Stimulated activated CD8-positive, alpha-beta memory T cell treated with anti-CD3 and anti-CD28 coated beads, Interleukin-12 subunit alpha, Interleukin-12 subunit beta, amount 100 ng/mL, for 4 hours (primary cell): ENCODE data around the gene TENT4B.
"Not testable (repeated sequence)": the region's sequence is repeated elsewhere in the genome, so short reads cannot be mapped to it uniquely, and the experiment has no call there.

ENCODE experiments used
- DNase-seq: peaks from one replicate; pipeline ENCODE4 v3.0.0-alpha.2; 2020; ENCODE audit warnings: low read depth

The TENT4B gene

DNA sequence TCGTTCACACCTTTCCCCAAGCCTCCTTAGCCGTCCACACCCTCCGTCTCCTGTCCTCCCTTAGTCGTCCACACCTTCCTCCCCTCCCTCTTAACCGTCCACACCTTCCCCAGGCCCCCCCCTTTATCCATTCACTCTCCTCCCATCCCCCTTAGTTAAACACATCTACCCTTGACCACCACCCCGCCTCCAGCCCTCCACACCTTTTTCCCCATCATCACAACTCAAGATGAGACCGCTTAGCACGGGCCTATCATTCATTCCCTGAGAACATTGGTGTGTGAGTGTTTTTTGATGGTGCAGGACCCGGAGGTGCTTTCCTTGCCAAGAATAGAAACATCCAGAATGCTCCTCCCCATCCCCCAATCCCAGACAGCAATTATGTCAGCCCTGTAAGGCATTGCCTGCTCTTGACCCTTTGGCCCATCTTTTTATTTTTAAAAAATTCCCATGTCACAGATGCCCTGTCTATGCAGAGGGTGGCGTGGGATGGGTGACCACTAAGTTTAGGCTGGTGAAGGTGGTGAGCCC, 1.4 kb downstream of the TENT4B start:
- DNase-seq = no peak

DNA sequence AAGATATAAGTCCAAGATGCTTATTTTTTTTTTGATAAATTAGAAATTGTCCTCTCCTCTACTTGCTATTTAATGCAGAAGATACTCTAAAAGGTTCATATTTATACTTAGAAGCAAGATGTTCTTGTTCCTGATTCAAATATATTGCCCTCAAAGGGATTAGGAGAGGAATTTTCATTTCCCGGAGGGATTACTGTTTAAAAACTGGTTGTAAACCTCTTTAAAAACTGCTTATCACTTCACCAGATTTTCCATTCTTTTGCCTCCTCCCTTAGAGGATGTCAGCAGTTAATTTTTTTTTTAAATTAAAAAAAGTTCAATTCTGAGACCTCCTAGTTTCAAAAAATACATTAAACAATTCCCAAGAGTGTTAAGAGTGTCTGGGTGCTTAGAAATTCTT, 2.8 kb downstream of the TENT4B start:
- no peak for DNase-seq

DNA sequence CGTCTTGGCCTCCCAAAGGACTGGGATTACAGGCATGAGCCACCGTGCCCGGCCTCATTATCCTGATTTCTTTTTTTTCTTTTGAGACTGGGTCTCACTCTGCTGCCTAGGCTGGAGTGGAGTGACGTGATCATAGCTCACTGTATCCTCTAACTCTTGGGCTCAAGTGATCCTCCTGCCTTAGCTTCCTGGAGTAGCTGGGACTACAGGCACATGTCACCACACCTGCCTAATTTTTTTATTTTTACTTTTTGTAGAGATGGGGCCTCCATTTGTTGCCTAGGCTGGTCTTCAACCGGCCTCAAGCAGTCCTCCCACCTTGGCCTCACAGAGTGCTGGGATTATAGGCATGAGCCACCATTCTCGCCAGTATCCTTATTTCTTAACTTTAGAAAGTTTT, 3.5 kb downstream of the TENT4B start:
- no peak for DNase-seq

DNA sequence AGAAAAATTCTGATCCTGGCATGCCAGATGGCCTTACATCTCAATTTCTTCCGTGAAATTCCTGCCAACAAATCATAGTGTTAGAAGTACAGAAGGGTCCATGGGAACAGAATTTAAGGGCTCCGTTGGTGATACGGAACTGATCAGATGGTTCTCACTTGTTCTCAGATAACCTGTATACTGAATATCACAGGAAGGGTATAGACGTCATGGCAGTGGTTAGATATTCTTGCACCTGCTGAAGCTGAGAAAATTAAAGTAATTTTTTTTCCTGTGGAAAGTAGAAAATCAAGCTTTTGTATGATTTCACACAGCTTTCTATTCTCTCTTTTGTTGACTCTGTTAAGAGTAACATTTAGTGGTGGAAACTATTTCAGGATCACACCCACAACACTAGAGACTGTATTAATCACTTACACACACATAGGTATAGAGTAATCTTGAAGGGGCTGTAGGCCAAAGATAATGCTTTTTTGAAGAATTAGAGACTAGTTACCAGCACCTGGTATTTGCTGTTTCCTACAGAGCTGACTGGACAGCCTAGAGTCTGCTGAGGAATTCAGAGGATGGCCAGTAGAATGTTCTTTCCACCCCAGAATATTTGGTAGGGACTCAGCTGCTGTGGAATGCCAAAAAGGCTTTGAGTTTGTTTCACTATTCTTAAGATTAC, 7.5 kb downstream of the TENT4B start:
- no peak for DNase-seq

DNA sequence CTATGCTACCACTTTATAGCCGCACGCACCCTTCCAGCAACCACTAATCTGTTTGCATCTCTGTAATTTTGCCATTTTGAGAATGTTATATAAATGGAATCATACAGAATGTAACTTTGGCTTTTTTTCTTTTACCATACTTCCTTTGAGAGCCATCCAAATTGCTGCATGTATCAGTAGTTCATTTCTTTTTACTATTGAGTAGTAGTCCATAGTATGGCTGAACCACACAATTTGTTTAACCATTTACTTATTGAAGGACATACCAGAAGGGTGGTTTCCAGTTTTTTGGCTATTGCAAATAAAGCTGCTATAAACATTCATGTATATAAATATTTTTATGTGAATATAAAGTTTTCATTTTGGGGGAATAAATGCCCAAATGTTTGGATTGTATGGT, 8.8 kb downstream of the TENT4B start:
- no peak for DNase-seq

DNA sequence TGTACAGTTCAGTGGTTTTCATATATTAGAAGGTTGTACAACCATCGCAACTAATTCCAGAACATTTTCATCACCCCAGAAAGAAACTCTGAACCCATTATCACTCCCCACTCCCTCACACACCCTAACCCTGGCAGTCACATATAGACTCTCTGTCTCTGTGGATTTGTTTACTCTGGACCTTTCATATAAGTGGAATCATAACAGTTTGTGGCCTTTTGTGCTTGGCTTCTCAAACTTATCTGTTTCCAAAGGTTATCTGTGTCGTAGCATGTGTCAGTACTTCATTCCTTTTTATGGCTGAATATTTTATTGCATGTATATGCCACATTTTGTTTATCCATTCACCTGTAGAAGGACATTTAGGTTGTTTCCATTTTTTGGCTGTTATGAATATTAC, 12.4 kb downstream of the TENT4B start:
- DNase-seq = no peak

DNA sequence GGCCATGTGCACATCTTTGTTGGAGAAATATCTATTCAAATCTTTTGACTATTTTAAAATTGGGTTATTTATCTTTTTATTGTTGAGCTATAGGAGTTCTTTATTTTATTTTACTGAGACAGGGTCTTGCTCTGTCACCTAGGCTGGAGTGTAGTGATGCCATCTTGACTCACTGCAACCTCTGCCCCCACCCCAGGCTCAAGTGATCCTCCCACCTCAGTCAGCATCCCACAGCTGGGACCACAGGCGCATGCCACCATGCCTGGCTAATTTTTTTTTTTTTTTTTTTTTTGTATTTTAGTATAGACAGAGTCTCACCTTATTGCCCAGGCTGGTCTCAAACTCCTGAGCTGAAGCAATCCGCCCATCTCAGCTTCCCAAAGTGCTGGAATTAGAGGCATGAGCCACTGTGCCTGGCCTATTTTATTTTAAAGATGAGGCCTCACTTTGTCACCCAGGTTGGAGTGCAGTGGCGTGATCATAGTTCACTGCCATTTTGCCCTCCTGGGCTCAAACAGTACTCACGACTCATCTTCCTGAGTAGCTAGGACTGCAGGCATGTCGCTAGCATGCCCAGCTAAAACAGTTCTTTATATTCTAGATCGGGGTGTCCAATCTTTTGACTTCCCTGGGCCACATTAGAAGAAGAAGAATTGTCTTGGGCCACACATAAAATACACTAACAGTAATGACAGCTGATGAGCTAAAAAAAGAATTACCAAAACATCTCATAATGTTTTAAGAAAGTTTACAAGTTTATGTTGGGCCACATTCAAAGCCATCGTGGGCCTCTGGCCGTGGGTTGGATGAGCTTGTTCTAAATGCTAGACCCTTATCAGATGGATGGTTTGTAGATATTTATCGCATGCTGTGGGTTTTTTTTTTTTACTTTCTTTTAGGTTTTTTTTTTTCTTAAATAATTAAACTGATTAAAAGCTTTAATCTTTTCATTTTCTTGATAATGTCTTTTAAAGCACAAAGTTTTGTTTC, 13.7 kb downstream of the TENT4B start:
- no peak for DNase-seq

DNA sequence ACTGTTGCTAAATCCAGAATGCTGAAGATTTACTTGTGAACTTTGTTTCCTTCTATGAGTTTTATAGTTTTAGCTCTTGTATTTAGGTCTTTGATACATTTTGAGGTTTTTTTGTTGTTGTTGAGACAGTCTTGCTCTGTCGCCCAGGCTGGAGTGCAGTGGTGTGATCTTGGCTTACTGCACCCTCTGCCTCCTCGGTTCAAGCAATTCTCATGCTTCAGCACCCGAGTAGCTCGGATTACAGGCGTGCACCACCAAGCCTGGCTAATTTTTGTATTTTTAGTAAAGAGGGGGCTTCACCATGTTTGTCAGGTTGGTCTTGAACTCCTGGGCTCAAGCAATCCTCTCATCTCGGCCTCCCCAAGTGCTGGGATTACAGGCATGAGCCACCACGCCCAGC, 14.4 kb downstream of the TENT4B start:
- DNase-seq = no peak

DNA sequence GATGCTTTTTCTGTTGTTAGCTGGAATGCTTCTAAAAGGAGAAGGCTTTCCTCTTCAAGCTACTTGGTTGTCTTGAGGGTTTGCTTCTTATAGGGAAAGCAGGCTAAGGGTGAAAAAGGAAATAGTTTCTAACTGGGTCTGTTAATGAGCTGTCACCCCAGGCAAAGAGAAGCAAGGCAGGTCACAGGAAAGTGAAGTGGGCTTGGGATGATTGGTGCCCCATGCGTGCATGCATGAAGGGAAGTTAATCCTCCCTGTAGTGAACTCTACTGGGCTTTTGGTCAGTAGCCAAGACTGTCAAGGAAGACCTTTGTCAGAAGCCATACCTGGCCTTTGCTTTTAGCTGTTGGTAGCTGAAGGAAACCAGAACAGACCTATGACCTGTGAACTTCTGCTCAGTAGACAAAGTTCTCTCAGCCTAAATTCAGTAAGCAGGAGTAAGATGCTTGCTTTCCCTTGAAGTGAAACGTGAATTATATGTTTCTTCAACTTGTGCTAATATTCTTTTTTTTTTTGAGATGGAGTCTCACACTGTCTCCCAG, 16.5 kb downstream of the TENT4B start:
- DNase-seq = no peak

DNA sequence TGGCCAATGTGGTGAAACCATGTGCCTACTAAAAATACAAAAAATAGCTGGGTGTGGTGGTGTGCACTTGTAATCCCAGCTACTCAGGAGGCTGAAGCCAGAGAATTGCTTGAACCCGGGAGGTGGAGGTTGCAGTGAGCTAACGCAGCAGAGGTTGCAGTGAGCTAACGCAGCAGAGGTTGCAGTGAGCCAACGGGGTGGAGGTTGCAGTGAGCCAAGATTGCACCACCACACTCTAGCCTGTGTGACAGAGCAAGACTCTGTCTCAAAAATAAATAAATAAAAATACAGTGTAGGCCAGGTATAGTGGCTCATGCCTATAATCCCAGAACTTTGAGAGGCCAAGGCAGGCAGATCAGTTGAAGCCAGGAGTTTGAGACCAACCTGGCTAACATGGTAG, 18.7 kb downstream of the TENT4B start:
- not testable (repeated sequence) for DNase-seq

DNA sequence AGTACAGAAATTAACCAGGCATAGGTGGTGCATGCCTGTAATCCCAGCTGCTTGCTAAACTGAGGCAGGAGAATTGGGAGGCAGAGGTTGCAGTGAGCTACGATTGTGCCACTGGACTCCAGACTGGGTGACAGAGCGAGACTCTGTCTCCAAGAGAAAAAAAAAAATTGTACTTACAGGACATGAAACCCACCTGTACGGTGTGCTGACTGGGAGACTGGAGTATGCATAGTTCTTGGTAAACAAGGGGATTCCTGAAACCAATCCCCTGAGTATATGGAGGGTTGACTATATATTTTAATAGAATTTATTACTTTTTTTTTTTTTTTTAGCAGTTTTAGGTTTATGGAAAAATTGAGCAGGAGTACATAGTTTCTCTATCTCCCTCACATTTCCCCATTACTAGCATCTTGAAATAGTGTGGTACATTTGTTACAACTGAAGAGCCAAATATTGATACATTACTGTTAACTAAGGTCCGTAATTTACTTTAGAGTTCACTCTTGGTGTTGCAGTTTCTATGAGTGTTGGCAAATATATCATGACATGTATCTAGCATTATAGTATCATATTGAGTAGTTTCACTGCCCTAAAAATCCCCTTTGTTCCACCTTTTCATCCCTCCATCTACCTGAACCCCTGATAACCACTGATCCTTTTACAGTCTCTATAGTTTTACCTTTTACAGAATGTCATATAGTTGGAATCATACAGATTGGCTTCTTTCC, 19.3 kb downstream of the TENT4B start:
- DNase-seq = no peak

DNA sequence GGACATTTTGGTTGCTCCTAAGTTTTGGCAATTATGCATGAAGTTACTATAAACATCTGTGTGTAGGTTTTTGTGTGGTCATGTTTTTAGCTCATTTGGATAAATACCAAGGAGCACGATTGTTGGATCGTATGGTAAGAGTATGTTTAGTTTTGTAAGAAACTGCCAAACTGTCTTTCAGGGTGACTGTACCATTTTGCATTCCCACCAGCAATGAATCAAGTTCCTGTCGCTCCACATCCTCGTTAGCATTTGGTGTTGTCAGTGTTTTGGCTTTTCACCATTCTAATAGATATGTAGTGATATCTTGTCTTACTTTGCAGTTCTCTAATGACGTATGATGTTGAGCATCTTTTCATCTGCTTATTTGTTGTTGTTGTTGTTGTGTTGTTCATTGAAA, 20.2 kb downstream of the TENT4B start:
- no peak for DNase-seq

DNA sequence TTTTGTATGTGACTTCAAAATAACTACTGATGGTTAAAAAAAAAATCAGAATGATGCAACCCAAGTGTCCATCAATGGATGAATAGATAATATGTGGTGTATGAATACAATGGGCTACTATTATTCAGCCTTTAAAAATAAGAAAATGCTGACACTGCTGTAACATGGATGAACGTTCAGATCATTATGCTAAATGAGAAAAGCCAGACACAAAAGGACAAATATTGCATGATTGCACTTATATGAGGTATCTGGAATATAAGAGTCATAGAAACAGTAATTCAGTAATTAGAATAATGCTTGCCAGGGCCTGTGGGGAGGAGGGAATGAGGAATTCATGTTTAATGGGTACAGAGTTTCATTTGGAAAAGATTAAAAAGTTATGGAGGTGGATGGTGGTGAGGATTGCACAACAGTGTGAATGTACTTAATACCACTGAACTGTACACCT, 25.4 kb downstream of the TENT4B start:
- no peak for DNase-seq

DNA sequence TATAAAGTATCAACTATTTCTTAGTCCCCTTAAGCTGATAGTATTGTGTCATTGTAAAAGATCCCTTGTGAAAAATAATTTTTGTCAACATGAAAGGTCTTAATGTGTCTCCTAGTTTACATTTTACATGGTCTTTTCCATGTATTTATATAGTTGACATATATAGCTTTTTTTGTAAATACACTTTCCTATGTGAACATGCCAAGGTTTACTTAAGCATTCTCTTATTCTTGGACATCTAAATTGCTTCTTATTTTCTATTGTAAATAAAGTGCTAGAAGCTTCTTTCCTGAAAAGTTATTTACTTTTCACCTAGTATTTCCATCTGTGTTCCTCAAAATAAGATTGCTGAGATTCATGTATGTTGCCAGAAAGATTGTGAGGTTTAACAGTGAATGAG, 29.3 kb downstream of the TENT4B start:
- DNase-seq = no peak

DNA sequence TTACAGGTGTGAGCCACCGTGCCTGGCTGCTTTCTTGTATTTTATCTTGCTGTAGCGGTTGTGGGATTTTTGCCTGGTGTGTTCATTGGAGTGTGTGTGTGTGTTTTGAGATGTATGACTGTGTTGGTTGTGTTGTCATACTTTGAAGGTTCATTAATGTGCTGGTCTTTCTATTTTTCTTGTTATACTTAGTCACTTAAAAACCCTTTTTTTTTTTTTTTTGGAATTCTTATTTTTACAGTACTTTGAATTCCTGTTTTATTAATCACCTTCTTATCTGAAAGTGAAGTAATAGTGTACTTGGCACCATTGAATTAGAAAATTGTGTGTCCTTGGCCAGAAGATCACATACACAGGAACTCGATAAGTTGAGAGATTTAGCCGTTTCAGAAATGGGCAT, 30.2 kb downstream of the TENT4B start:
- DNase-seq = no peak

DNA sequence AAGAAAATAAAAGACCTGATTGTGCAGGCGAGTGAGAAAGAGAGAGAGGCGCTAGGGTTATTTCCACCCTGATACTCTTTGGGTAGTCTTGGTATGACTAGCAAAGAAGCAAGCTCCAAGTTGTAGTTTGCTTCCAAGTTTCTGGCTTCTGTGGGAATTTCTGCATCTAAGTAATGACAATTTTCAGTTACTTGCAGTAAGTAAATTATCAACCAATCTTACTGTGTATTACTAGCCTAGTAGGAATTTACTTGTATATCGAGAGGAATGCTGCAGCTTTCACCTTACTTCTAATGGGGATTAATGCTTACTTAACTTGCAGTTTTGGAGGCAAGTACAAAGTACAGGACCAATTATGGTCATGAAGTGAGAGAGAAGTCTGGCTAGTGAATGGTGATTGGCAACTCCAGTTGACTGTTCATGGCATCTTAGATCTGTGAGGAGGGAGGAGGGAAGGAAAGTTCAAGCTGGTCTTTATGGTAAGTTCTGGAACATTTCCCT, 31.9 kb downstream of the TENT4B start:
- DNase-seq = no peak

DNA sequence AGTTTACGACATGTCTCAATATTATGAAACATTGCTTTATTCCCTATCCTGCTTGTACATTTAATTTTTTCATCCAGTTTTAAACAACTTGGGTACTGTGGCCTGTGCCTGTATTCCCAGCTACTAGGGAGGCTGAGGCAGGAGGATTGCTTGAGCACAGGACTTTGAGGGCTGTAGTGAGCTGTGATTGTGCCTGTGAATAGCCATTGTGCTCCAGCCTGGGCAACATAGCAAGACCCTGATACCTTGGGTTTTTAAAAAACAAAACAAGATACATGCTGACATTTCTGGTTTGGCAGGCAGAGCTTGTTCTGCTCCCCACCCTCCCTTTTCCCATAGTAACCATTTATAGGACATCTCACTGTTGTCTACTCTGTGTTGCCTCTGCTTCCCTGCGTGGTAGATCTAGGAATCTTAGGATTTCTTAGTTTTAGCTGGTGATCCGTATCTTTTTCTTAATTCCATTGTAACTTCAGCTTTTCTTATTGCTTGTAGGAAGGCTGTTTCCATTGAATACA, 35.6 kb downstream of the TENT4B start:
- DNase-seq = no peak

DNA sequence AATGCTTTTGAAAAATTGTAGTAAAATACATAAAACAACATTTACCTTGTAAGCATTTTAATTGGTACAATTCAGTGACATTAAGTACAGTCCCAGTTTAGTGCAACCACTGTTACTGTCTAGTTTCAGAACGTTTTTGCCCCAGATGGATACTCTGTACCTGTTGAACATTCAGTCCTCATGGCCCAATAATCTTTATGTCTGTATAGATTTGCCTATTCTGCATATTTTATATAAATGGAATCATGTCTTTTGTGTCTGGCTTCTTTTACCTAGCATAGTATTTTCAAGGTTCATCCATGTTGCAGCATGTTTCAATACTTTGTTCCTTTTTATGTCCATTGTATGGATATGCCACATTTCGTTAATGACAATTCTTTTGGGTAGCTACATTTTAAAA, 37.2 kb downstream of the TENT4B start:
- no peak for DNase-seq

DNA sequence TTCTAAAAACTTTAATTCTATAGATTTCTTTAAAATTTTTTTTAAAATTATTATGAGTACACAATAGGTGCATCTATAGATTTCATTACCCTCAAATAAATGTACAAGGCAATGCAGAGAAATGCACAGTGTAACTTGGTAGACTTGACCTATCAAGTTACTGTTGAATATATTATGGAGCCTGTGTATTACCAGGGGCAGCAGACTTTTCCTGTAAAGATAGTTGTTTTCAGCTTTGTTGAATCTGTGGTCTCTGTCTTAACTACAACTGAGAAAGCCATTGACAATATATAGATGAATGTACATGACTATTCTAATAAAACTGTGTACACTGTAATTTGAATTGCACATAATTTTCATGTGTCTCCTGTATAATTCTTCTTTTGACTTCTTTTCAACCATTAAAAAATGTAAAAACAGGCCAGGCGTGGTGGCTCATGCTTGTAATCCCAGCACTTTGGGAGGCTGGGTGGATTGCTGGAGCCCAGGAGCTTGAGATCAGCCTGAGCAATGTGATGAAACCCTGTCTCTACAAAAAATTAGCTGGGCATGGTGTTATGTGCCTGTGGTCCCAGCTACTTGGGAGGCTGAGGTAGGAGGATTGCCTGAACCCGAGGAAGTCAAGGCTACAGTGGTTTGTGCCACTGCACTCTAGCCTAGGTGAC, 39.4 kb downstream of the TENT4B start:
- DNase-seq = no peak

DNA sequence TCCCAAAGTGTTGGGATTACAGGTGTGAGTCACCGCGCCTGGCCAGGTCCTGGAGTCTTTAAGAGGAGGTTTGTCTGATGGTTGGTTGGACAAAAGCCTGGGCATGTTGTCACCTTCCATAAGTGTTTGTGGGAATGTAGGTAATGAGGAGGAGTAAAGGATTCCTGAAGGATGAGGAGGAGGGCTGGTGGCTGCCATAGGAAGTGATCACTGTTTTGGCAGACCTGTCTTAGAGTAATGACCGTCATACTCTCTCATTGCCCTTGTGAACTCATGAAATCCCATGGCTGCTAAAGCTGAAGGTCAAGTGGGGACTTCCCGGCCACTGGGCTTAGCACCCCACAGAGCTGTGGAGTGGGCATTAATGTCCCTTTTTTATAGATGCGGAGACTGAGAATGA, 40.5 kb downstream of the TENT4B start:
- DNase-seq = no peak

DNA sequence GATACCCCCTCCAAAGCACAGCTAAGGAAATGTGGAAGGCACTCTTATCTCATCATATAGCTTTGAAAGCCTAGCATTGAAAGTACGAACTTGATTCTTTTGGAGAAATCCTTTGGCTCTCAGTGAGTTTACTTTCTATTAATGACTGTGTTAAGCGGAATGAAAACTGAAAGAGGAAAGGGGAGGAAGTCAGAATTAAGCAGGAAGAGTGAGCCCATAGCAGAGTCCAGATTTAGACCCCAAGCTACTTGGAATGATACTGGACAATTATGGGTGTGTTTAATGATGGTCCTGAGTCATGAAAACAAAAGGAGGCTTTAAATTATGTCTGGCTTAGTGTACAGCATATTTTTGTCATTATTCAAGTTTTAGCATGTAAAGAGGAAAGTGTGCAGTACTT, 42.2 kb downstream of the TENT4B start:
- no peak for DNase-seq
